A549 (cell line): Measurements from ENCODE around the gene MTCL1. TPM values are rescaled to one million over a fixed set of nuclear protein-coding genes. Genes with fewer than 3 reads are reported as not detected.

ENCODE experiments used
- ATAC-seq, 2 experiments: fragments of 200-7000 bp in 1 of 2; fragments of >200 bp in 1 of 2; cut with Nextera tagmentation in 1 of 2; cut with Tn5 transposase in 1 of 2; 3 replicates each; pipeline versions ENCODE4 v1.8.0 to v1.9.1; 2018 to 2020; ENCODE audit warnings: mild to moderate bottlenecking in 1 of 2, moderate library complexity in 1 of 2
- CTCF ChIA-PET: fragments of 300-600 bp; sonication (Branson Sonifier 250); formaldehyde crosslinking; extraction: SDS; loops from one replicate; lab custom pipeline; 2021; ENCODE audit warnings: antibody characterized with exemption, inconsistent platforms; lab: Yijun Ruan, JAX
- POLR2A ChIA-PET: fragments of 350-600 bp; formaldehyde crosslinking; extraction: SDS; loops from one replicate; lab custom pipeline; 2021; ENCODE audit warnings: antibody characterized with exemption, inconsistent platforms; lab: Yijun Ruan, JAX
- DNase-seq, 2 experiments: peaks; one replicate each; pipeline versions ENCODE4 v3.0.0 to v3.0.0-alpha.2; 2011 to 2016; ENCODE audit warnings: low read depth in 1 of 2, low spot score in 1 of 2
- FAIRE-seq: peaks from 2 replicates; lab custom pipeline; 2011; peaks lifted over from hg19 to GRCh38; lab: Jason Lieb, UNC
- H3K27ac ChIP-seq, 2 experiments: fragments of >200 bp; sonication (Bioruptor Twin); formaldehyde crosslinking; 3 replicates each; pipeline ENCODE4 v1.5.1; 2016 to 2017
- H3K4me1 ChIP-seq: fragments of >200 bp; sonication (Bioruptor Twin); formaldehyde crosslinking; 3 replicates; pipeline ENCODE4 v1.6.1; 2016
- H3K4me2 ChIP-seq: fragments of >200 bp; sonication (Bioruptor Twin); formaldehyde crosslinking; 3 replicates; pipeline ENCODE4 v1.6.1; 2016
- H3K4me3 ChIP-seq: fragments of >200 bp; sonication (Bioruptor Twin); formaldehyde crosslinking; 3 replicates; pipeline ENCODE4 v1.5.1; 2016
- H3K9me3 ChIP-seq: fragments of >200 bp; sonication (Bioruptor Twin); formaldehyde crosslinking; 3 replicates; pipeline ENCODE4 v1.6.1; 2016
- BHLHE40 ChIP-seq: IDR thresholded peaks from 2 replicates; pipeline ENCODE4 v1.6.1; 2012; ENCODE audit warnings: low read depth, low read length, inconsistent platforms
- CHD4 ChIP-seq: fragments of 200-600 bp; sonication (generic); IDR thresholded peaks from 2 replicates; pipeline ENCODE4 v1.6.1; 2016; ENCODE audit warnings: antibody characterized with exemption, mild to moderate bottlenecking, borderline replicate concordance
- EHF ChIP-seq: fragments of 250-450 bp; sonication (Bioruptor Pico); IDR thresholded peaks from 2 replicates; pipeline ENCODE4 v1.5.0; 2020; ENCODE audit warnings: mild to moderate bottlenecking
- EHMT2 ChIP-seq: fragments of 200-600 bp; sonication (generic); IDR thresholded peaks from 2 replicates; pipeline ENCODE4 v1.6.1; 2016; ENCODE audit warnings: antibody characterized with exemption, low read depth, mild to moderate bottlenecking, moderate library complexity
- ESRRA ChIP-seq: fragments of 150-350 bp; IDR thresholded peaks from 2 replicates; pipeline ENCODE4 v1.6.1; 2014; ENCODE audit warnings: mild to moderate bottlenecking, low read length, borderline replicate concordance
- FOSB ChIP-seq: fragments of 250-450 bp; sonication (Bioruptor Pico); IDR thresholded peaks from 2 replicates; pipeline ENCODE4 v1.5.0; 2020; ENCODE audit warnings: mild to moderate bottlenecking, moderate library complexity
- FOSL2 ChIP-seq, 2 experiments: fragments of 450-650 bp in 1 of 2; fragments of >200 bp in 1 of 2; sonication (Bioruptor Twin) in 1 of 2; formaldehyde crosslinking; IDR thresholded peaks; 2 replicates each; pipeline versions ENCODE4 v1.5.0 to v1.6.1; 2016 to 2020; ENCODE audit warnings: mild to moderate bottlenecking in 1 of 2, moderate library complexity in 1 of 2
- HOXB5 ChIP-seq: fragments of 250-450 bp; sonication (Bioruptor Pico); IDR thresholded peaks from 2 replicates; pipeline ENCODE4 v1.5.0; 2020; ENCODE audit warnings: mild to moderate bottlenecking, moderate library complexity
- JUN ChIP-seq, 2 experiments: fragments of >200 bp; sonication (Bioruptor Twin); formaldehyde crosslinking; IDR thresholded peaks; 2 replicates in 1 of 2; 3 replicates in 1 of 2; pipeline ENCODE4 v1.6.1; 2016 to 2017
- JUNB ChIP-seq: fragments of >200 bp; sonication (Bioruptor Twin); formaldehyde crosslinking; IDR thresholded peaks from 2 replicates; pipeline ENCODE4 v1.6.1; 2016
- MAZ ChIP-seq: fragments of 150-350 bp; IDR thresholded peaks from 2 replicates; pipeline ENCODE4 v1.6.1; 2014; ENCODE audit warnings: antibody characterized with exemption, low read depth, low read length, borderline replicate concordance
- NFE2L2 ChIP-seq: fragments of 150-350 bp; conservative IDR thresholded peaks from 2 replicates; pipeline ENCODE4 v1.6.1; 2014; ENCODE audit warnings: low read length
- NPAS2 ChIP-seq: fragments of 250-450 bp; sonication (Bioruptor Pico); IDR thresholded peaks from 2 replicates; pipeline ENCODE4 v1.8.0; 2022; ENCODE audit warnings: mild to moderate bottlenecking, moderate library complexity, borderline replicate concordance
- RAD21 ChIP-seq, 2 experiments: fragments of >200 bp in 1 of 2; sonication (Bioruptor Twin) in 1 of 2; formaldehyde crosslinking in 1 of 2; IDR thresholded peaks in 1 of 2; conservative IDR thresholded peaks in 1 of 2; 2 replicates in 1 of 2; 3 replicates in 1 of 2; pipeline ENCODE4 v1.6.1; 2012 to 2018; ENCODE audit warnings: inconsistent platforms in 1 of 2
- RARB ChIP-seq: fragments of 250-450 bp; sonication (Bioruptor Pico); IDR thresholded peaks from 2 replicates; pipeline ENCODE4 v1.8.0; 2021; ENCODE audit warnings: mild to moderate bottlenecking, moderate library complexity
- RCOR1 ChIP-seq: fragments of 150-350 bp; IDR thresholded peaks from 2 replicates; pipeline ENCODE4 v1.6.1; 2014; ENCODE audit warnings: antibody characterized with exemption, low read length, low read depth
- SMC3 ChIP-seq: fragments of >200 bp; sonication (Bioruptor Twin); formaldehyde crosslinking; IDR thresholded peaks from 3 replicates; pipeline ENCODE4 v1.6.1; 2018; ENCODE audit warnings: inconsistent platforms
- SREBF2 ChIP-seq: fragments of 450-650 bp; IDR thresholded peaks from 2 replicates; pipeline ENCODE4 v1.6.1; 2014; ENCODE audit warnings: mild to moderate bottlenecking, moderate library complexity
- TP53 ChIP-seq: fragments of 250-450 bp; sonication (Bioruptor Pico); IDR thresholded peaks from 2 replicates; pipeline ENCODE4 v1.5.0; 2021; ENCODE audit warnings: mild to moderate bottlenecking, moderate library complexity
- WGBS: methylation state at CpG from one replicate; pipeline ENCODE4 v1.1.6; 2017; ENCODE audit errors: missing lambda C conversion rate; 5-methylcytosine and 5-hydroxymethylcytosine counted together
- polyA plus RNA-seq, 4 experiments: library from polyadenylated mRNA; depleted of rRNA in 3 of 4; stranded (reverse); fragments of >200 nt; fragmentation: RNase III in 1 of 4; extraction: RNeasy Plus Mini Kit Qiagen cat#74134 plus additional on column Dnase treatment in 1 of 4; gene quantifications; 2 replicates in 3 of 4; 3 replicates in 1 of 4; pipeline ENCODE4 v1.2.3, GENCODE V29; 2011 to 2017
- TF ChIP-seq, protein P1 (sequence below): IDR thresholded peaks from 2 replicates; pipeline ENCODE4 v1.6.1; 2012
- TF ChIP-seq, protein P2 (sequence below): IDR thresholded peaks from 2 replicates; pipeline ENCODE4 v1.6.1; 2012
- TF ChIP-seq, protein P3 (sequence below): fragments of >200 bp; sonication (Bioruptor Twin); formaldehyde crosslinking; IDR thresholded peaks from 3 replicates; pipeline ENCODE4 v1.5.1; 2016
- TF ChIP-seq, protein P4 (sequence below): fragments of >200 bp; sonication (Bioruptor Twin); formaldehyde crosslinking; IDR thresholded peaks from 3 replicates; pipeline ENCODE4 v1.6.1; 2016
- TF ChIP-seq, protein P5 (sequence below): fragments of 200-600 bp; sonication (generic); IDR thresholded peaks from 2 replicates; pipeline ENCODE4 v1.6.1; 2016; ENCODE audit warnings: antibody characterized with exemption, mild to moderate bottlenecking, moderate library complexity

The MTCL1 gene
- polyA plus RNA-seq, 2 of the 4 experiments (the other 2 are of a cell fraction): 44.4 to 49.6 TPM

DNA sequence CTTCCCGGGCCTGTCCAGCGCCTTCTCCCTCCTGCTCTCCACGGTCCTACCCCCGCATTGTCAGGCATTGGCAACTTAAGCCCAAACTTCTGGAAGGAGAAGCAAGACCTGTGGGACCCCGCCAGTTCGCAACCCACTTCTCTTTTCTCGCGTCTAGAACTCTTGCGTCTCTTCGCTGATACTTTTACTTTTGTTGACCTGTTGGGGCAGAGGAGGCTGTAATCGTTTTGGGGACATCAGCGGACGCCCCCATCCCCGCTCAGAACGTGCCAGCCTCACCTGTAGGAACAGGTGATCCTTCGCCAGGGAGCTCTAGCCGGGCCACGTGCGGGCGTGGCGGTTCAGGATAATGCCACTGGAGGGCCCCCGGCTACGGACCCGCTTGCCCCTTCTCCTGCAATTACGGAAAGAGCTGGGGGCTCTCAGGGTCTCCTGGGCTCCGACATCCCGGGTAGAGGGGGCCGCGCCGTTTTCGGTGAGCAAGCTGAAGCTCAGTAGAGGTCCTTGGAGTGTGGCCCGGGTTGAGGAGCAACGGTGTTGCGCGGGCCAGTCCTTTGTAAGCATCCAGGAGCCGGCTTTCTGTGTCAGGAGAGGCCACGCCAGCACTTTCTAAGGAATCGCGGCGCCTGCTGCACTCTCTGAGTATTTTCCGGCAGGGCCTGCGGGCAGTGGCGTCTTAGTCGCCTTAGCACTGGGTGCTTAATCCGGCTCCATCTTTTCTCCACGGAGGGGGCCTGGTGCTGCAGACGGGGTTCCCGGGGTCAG is 1.6 kb downstream of the MTCL1 start:
- CTCF ChIA-PET: interaction anchor here (0.9 to 2.3 kb wide), 10 partner anchors 11 to 281 kb away, joined by 3 to 11 read pairs (median 4); no protein-coding TSS in a partner anchor
- H3K4me1 ChIP-seq: peaks cover 47% of the 10 kb centered on the region
- ATAC-seq: peak; percentile 16 to 50; a peak in 3 of 6 replicates
- POLR2A ChIA-PET: interaction anchor here (0.6 to 1.6 kb wide), 3 partner anchors 23 to 197 kb away, joined by 3 to 9 read pairs (median 7); no protein-coding TSS in a partner anchor
- H3K27ac ChIP-seq: peak overlapping the region; percentile 91 to 100
- under 1% methylated on average over 22 of the region's 48 CpGs for WGBS
- H3K4me2 ChIP-seq: peak overlapping the region; percentile 95
- TF ChIP-seq RAD21 (conservative IDR thresholded peaks at IDR 0.05 in 1 of 2, IDR thresholded peaks at IDR 0.05 in 1 of 2) (no peak), ESRRA (no peak), NFE2L2 (no peak), JUN (IDR thresholded peaks at IDR 0.05) (no peak), FOSL2 (IDR thresholded peaks at IDR 0.05) (no peak), FOSL2 (CRISPR knock-in tag; IDR thresholded peaks at IDR 0.05) (no peak), HOXB5 (CRISPR knock-in tag) (no peak), RCOR1 (no peak), TP53 (CRISPR knock-in tag) (no peak), EHF (CRISPR knock-in tag) (no peak), NPAS2 (0 out of 2 replicates have a peak, but pooled peaks have one; percentile 12), SMC3 (0 out of 3 replicates have a peak, but pooled peaks have one; percentile 24), SREBF2 (no peak), MAZ (no peak), CHD4 (no peak), EHMT2 (no peak), BHLHE40 (no peak), RARB (CRISPR knock-in tag) (no peak), JUNB (no peak), FOSB (CRISPR knock-in tag) (no peak)
- TF ChIP-seq, protein P1, sequence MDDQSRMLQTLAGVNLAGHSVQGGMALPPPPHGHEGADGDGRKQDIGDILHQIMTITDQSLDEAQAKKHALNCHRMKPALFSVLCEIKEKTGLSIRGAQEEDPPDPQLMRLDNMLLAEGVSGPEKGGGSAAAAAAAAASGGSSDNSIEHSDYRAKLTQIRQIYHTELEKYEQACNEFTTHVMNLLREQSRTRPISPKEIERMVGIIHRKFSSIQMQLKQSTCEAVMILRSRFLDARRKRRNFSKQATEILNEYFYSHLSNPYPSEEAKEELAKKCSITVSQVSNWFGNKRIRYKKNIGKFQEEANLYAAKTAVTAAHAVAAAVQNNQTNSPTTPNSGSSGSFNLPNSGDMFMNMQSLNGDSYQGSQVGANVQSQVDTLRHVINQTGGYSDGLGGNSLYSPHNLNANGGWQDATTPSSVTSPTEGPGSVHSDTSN: 0 out of 2 replicates have a peak, but pooled peaks have one; percentile 5
- TF ChIP-seq, protein P2, sequence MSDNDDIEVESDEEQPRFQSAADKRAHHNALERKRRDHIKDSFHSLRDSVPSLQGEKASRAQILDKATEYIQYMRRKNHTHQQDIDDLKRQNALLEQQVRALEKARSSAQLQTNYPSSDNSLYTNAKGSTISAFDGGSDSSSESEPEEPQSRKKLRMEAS: peak; percentile 42; the same call in 1 of the 2 replicates
- TF ChIP-seq, protein P3, sequence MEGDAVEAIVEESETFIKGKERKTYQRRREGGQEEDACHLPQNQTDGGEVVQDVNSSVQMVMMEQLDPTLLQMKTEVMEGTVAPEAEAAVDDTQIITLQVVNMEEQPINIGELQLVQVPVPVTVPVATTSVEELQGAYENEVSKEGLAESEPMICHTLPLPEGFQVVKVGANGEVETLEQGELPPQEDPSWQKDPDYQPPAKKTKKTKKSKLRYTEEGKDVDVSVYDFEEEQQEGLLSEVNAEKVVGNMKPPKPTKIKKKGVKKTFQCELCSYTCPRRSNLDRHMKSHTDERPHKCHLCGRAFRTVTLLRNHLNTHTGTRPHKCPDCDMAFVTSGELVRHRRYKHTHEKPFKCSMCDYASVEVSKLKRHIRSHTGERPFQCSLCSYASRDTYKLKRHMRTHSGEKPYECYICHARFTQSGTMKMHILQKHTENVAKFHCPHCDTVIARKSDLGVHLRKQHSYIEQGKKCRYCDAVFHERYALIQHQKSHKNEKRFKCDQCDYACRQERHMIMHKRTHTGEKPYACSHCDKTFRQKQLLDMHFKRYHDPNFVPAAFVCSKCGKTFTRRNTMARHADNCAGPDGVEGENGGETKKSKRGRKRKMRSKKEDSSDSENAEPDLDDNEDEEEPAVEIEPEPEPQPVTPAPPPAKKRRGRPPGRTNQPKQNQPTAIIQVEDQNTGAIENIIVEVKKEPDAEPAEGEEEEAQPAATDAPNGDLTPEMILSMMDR: no peak
- TF ChIP-seq, protein P4, sequence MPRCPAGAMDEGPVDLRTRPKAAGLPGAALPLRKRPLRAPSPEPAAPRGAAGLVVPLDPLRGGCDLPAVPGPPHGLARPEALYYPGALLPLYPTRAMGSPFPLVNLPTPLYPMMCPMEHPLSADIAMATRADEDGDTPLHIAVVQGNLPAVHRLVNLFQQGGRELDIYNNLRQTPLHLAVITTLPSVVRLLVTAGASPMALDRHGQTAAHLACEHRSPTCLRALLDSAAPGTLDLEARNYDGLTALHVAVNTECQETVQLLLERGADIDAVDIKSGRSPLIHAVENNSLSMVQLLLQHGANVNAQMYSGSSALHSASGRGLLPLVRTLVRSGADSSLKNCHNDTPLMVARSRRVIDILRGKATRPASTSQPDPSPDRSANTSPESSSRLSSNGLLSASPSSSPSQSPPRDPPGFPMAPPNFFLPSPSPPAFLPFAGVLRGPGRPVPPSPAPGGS: no peak
- TF ChIP-seq, protein P5, sequence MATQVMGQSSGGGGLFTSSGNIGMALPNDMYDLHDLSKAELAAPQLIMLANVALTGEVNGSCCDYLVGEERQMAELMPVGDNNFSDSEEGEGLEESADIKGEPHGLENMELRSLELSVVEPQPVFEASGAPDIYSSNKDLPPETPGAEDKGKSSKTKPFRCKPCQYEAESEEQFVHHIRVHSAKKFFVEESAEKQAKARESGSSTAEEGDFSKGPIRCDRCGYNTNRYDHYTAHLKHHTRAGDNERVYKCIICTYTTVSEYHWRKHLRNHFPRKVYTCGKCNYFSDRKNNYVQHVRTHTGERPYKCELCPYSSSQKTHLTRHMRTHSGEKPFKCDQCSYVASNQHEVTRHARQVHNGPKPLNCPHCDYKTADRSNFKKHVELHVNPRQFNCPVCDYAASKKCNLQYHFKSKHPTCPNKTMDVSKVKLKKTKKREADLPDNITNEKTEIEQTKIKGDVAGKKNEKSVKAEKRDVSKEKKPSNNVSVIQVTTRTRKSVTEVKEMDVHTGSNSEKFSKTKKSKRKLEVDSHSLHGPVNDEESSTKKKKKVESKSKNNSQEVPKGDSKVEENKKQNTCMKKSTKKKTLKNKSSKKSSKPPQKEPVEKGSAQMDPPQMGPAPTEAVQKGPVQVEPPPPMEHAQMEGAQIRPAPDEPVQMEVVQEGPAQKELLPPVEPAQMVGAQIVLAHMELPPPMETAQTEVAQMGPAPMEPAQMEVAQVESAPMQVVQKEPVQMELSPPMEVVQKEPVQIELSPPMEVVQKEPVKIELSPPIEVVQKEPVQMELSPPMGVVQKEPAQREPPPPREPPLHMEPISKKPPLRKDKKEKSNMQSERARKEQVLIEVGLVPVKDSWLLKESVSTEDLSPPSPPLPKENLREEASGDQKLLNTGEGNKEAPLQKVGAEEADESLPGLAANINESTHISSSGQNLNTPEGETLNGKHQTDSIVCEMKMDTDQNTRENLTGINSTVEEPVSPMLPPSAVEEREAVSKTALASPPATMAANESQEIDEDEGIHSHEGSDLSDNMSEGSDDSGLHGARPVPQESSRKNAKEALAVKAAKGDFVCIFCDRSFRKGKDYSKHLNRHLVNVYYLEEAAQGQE: no peak
- DNase-seq: peak in 1 of 2 experiments; percentile 72
- FAIRE-seq: no peak
- H3K9me3 ChIP-seq: no peaks in the 10 kb centered on the region
- peak overlapping the region; percentile 94 for H3K4me3 ChIP-seq
